ENCODE data around the gene STRIP2. TPM values are rescaled to one million over a fixed set of nuclear protein-coding genes. Genes with fewer than 3 reads are reported as not detected.

The STRIP2 gene
- total RNA-seq, 1 experiment from 2014 or later: 10.8 TPM

DNA sequence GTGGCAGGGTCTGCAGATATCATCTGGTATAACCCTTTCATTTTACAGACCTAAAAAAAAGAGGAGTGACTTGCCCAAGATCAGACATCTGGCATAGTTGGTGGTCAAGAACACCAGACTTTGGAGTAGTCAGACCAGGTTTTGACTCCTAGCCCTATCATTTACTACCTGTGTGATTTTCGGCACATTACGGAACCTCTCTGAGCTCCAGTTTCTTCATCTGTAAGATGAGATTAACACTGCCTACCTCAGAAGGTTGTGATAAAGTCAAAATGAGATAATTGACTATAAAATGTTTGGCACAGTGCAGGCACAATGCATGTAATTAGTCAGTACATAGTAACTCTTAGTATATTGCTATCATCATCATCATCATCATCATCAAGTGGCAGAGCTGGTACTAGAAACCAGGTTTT, 1.2 kb downstream of the STRIP2 start:
- ATAC-seq (no peak), DNase-seq (ENCODE audit: low read depth, low spot score) (no peak)
- ChIA-PET RAD21 (ENCODE audit: low non-redundant PET in 1 of 2, low total read pairs in 2 of 2, uncharacterized antibody in 2 of 2, unreplicated experiment in 2 of 2) (no interaction called here), CTCF (no interaction called here), POLR2A (no interaction called here)
- H3K9ac ChIP-seq (ENCODE audit: low read length): peak overlapping the region; percentile 74
- no peaks in the 10 kb centered on the region for H3K27me3 ChIP-seq (ENCODE audit: insufficient read depth, low read length)
- no peaks in the 10 kb centered on the region for H4K20me1 ChIP-seq (ENCODE audit: insufficient read depth)
- no peaks in the 10 kb centered on the region for H3K9me3 ChIP-seq (ENCODE audit: control insufficient read depth in 1 of 2, insufficient read depth in 1 of 2, low read depth in 1 of 2, low read length in 2 of 2)
- intact Hi-C loops (cut with micrococcal nuclease): no loop called here
- no TSS peak for BruUV-seq (replicated peaks)
- peaks cover 4% of the 10 kb centered on the region; the same call in 1 of the 2 replicates for H3K79me2 ChIP-seq (ENCODE audit: insufficient read depth, low read length)
- H3K4me1 ChIP-seq (ENCODE audit: control insufficient read depth in 1 of 2, insufficient read depth in 2 of 2, low read length in 2 of 2): peaks cover 12 to 36% of the 10 kb centered on the region in 2 experiments; a peak in 3 of 4 replicates
- peak overlapping the region; percentile 74 to 78 for H3K4me3 ChIP-seq (replicated peaks in 1 of 2; ENCODE audit: low read depth in 1 of 2, low read length in 2 of 2)
- peak overlapping the region; percentile 81 for H3K4me2 ChIP-seq (ENCODE audit: low read length)
- no peak overlapping the region for H3K27ac ChIP-seq (ENCODE audit: low read depth, low read length)
- H2AFZ ChIP-seq (ENCODE audit: low read depth, low read length, poor library complexity, severe bottlenecking): no peak overlapping the region
- no peaks in the 10 kb centered on the region for H3K9me2 ChIP-seq (ENCODE audit: insufficient read depth)
- no peaks in the 10 kb centered on the region for H3K36me3 ChIP-seq (ENCODE audit: control insufficient read depth in 1 of 2, insufficient read depth in 2 of 2, low read length in 2 of 2)
- no peak for TF ChIP-seq JUND (IDR thresholded peaks at IDR 0.05)
- TF ChIP-seq SP1 (IDR thresholded peaks at IDR 0.05; ENCODE audit: low read depth): no peak
- no peak for TF ChIP-seq EGR1 (IDR thresholded peaks at IDR 0.05; ENCODE audit: low read depth)
- TF ChIP-seq TCF7L2 (IDR thresholded peaks at IDR 0.05; ENCODE audit: borderline replicate concordance, extremely low read depth, insufficient read depth, insufficient read length): no peak
- no peak for TF ChIP-seq CBX3 (IDR thresholded peaks at IDR 0.05; ENCODE audit: low read depth)
- TF ChIP-seq POLR2AphosphoS5 (IDR thresholded peaks at IDR 0.05; ENCODE audit: low read depth, low read length): no peak
- no peak for TF ChIP-seq CEBPB (IDR thresholded peaks at IDR 0.05; ENCODE audit: low read depth)
- TF ChIP-seq, protein P1, sequence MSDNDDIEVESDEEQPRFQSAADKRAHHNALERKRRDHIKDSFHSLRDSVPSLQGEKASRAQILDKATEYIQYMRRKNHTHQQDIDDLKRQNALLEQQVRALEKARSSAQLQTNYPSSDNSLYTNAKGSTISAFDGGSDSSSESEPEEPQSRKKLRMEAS (IDR thresholded peaks at IDR 0.05): no peak
- TF ChIP-seq, protein P2, sequence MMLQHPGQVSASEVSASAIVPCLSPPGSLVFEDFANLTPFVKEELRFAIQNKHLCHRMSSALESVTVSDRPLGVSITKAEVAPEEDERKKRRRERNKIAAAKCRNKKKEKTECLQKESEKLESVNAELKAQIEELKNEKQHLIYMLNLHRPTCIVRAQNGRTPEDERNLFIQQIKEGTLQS (IDR thresholded peaks at IDR 0.05): no peak
- TF ChIP-seq SIN3A (IDR thresholded peaks at IDR 0.05; ENCODE audit: low read depth): no peak
- TF ChIP-seq FOSL1 (IDR thresholded peaks at IDR 0.05; ENCODE audit: low read depth): no peak
- TF ChIP-seq ELF1 (IDR thresholded peaks at IDR 0.05; ENCODE audit: borderline replicate concordance, low read depth): no peak
- TF ChIP-seq, protein P3, sequence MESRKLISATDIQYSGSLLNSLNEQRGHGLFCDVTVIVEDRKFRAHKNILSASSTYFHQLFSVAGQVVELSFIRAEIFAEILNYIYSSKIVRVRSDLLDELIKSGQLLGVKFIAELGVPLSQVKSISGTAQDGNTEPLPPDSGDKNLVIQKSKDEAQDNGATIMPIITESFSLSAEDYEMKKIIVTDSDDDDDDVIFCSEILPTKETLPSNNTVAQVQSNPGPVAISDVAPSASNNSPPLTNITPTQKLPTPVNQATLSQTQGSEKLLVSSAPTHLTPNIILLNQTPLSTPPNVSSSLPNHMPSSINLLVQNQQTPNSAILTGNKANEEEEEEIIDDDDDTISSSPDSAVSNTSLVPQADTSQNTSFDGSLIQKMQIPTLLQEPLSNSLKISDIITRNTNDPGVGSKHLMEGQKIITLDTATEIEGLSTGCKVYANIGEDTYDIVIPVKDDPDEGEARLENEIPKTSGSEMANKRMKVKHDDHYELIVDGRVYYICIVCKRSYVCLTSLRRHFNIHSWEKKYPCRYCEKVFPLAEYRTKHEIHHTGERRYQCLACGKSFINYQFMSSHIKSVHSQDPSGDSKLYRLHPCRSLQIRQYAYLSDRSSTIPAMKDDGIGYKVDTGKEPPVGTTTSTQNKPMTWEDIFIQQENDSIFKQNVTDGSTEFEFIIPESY (IDR thresholded peaks at IDR 0.05; ENCODE audit: extremely low read depth, insufficient replicate concordance, low read length): no peak
- no peak for TF ChIP-seq ZFX (IDR thresholded peaks at IDR 0.05)
- TF ChIP-seq SRF (IDR thresholded peaks at IDR 0.05; ENCODE audit: low read depth): no peak
- no peak for TF ChIP-seq EZH2 (IDR thresholded peaks at IDR 0.05)
- no peak for TF ChIP-seq REST (IDR thresholded peaks at IDR 0.05; ENCODE audit: low read depth)
